Osteoblast (primary cell): ENCODE results near the gene CD33. TPM values are rescaled to one million over a fixed set of nuclear protein-coding genes. Genes with fewer than 3 reads are reported as not detected.

Experiments
- DNase-seq: peaks from one replicate; pipeline ENCODE4 v3.0.0; 2011; ENCODE audit warnings: low spot score, mixed read lengths; ENCODE audit not compliant: insufficient read length; ENCODE audit errors: missing footprints
- H2AFZ ChIP-seq: 2 replicates; pipeline ENCODE4 v1.6.0; 2011; ENCODE audit warnings: mild to moderate bottlenecking, low read length
- H3K27ac ChIP-seq: 2 replicates; pipeline ENCODE4 v1.5.1; 2011; ENCODE audit warnings: mild to moderate bottlenecking, low read depth, low read length, moderate library complexity
- H3K27me3 ChIP-seq: 2 replicates; pipeline ENCODE4 v1.6.0; 2012; ENCODE audit warnings: mild to moderate bottlenecking, control low read depth, inconsistent platforms, low read length, moderate library complexity; ENCODE audit not compliant: insufficient read depth
- H3K36me3 ChIP-seq: 2 replicates; pipeline ENCODE4 v1.5.1; 2011; ENCODE audit warnings: mild to moderate bottlenecking, low read length, control low read depth, moderate library complexity; ENCODE audit not compliant: insufficient read depth
- H3K4me1 ChIP-seq: 2 replicates; pipeline ENCODE4 v1.5.1; 2011; ENCODE audit warnings: mild to moderate bottlenecking, low read length, control low read depth, moderate library complexity; ENCODE audit not compliant: insufficient read depth
- H3K4me2 ChIP-seq: 2 replicates; pipeline ENCODE4 v1.6.0; 2011; ENCODE audit warnings: mild to moderate bottlenecking, low read length; ENCODE audit not compliant: insufficient read depth
- H3K4me3 ChIP-seq: fragments of 200-600 bp; sonication (generic); 3 replicates; pipeline ENCODE4 v1.5.1; 2012; ENCODE audit warnings: mild to moderate bottlenecking, low read length, inconsistent platforms; ENCODE audit not compliant: insufficient read depth
- H3K79me2 ChIP-seq: 2 replicates; pipeline ENCODE4 v1.6.0; 2012; ENCODE audit warnings: mild to moderate bottlenecking, low read length, control low read depth, inconsistent platforms; ENCODE audit not compliant: insufficient read depth
- H3K9me3 ChIP-seq: 2 replicates; pipeline ENCODE4 v1.5.1; 2011; ENCODE audit warnings: low read depth, low read length, control low read depth
- H4K20me1 ChIP-seq: 2 replicates; pipeline ENCODE4 v1.6.0; 2012; ENCODE audit warnings: mild to moderate bottlenecking, low read length, control low read depth; ENCODE audit not compliant: insufficient read depth
- total RNA-seq: library from RNA; depleted of rRNA; stranded (reverse); fragments of >200 nt; gene quantifications from 2 replicates; pipeline ENCODE4 v1.2.3, GENCODE V29; 2012
- TF ChIP-seq, protein P1 (sequence below): IDR thresholded peaks from 2 replicates; pipeline ENCODE4 v1.5.1; 2011; ENCODE audit warnings: mild to moderate bottlenecking, low read depth, low read length, moderate library complexity; ENCODE audit errors: extremely low read depth

Gene CD33
- total RNA-seq, 1 donor = not detected

DNA sequence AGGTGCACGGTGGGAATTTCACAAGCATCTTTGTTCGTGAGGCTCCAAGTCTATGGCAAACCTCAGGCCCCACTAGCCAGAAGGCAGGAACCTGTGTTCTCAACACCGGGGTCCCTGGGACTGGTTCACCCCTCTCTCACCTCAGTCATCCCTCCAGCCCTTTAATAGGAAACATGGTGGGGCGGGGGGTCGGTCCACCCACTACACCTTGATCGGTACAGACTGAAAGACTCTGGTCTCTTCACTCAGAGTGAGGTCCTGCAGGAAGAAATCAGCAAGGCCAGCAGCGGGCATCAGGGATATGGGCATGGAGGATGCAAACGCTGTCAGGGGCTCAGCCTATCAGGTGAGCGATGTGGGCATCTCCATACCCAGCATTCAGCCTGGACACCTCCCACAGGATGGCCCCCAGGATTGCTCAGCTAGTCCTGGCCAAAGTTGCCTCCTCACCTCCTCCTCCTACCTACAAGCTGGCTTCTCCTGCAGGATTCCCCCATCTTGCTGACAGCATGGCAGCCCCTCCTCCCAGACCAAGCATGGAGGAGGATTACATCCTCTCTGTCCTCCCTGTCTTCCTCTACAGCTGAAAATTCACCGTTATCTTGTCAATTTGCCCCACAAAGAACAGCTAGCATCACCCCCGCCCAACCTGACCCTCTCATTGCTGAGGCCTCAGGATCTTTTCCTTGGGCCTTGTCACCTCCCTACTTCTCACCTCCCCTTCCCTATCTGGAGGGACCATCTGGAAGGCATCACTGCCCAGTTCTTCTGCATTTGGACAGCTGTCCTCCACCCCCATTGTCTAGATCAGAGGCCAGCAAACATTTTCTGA lies 37.3 kb upstream of the CD33 start:
- no peaks in the 10 kb centered on the region for H3K79me2 ChIP-seq
- H3K4me2 ChIP-seq = no peak overlapping the region
- DNase-seq = no peak
- no peaks in the 10 kb centered on the region for H3K4me1 ChIP-seq
- no peak overlapping the region for H3K4me3 ChIP-seq
- H2AFZ ChIP-seq = no peak overlapping the region
- no peaks in the 10 kb centered on the region for H4K20me1 ChIP-seq
- H3K27ac ChIP-seq = no peak overlapping the region
- no peaks in the 10 kb centered on the region for H3K36me3 ChIP-seq
- H3K27me3 ChIP-seq = no peaks in the 10 kb centered on the region
- no peaks in the 10 kb centered on the region for H3K9me3 ChIP-seq
- TF ChIP-seq, protein P1, sequence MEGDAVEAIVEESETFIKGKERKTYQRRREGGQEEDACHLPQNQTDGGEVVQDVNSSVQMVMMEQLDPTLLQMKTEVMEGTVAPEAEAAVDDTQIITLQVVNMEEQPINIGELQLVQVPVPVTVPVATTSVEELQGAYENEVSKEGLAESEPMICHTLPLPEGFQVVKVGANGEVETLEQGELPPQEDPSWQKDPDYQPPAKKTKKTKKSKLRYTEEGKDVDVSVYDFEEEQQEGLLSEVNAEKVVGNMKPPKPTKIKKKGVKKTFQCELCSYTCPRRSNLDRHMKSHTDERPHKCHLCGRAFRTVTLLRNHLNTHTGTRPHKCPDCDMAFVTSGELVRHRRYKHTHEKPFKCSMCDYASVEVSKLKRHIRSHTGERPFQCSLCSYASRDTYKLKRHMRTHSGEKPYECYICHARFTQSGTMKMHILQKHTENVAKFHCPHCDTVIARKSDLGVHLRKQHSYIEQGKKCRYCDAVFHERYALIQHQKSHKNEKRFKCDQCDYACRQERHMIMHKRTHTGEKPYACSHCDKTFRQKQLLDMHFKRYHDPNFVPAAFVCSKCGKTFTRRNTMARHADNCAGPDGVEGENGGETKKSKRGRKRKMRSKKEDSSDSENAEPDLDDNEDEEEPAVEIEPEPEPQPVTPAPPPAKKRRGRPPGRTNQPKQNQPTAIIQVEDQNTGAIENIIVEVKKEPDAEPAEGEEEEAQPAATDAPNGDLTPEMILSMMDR = no peak

- no peaks in the 10 kb centered on the region for H3K9me3 ChIP-seq
- no peak overlapping the region for H3K27ac ChIP-seq
- H3K4me1 ChIP-seq = no peaks in the 10 kb centered on the region
- no peak overlapping the region for H2AFZ ChIP-seq
- no peak overlapping the region for H3K4me2 ChIP-seq
- no peak for DNase-seq
- H3K4me3 ChIP-seq = no peak overlapping the region
- no peaks in the 10 kb centered on the region for H3K79me2 ChIP-seq
- H4K20me1 ChIP-seq = no peaks in the 10 kb centered on the region
- TF ChIP-seq, protein P1 = no peak
- H3K27me3 ChIP-seq = no peaks in the 10 kb centered on the region
- no peaks in the 10 kb centered on the region for H3K36me3 ChIP-seq
These were observed 36.7 kb upstream of the CD33 start for GRCh38 chr19:51188227-51188559.

DNA sequence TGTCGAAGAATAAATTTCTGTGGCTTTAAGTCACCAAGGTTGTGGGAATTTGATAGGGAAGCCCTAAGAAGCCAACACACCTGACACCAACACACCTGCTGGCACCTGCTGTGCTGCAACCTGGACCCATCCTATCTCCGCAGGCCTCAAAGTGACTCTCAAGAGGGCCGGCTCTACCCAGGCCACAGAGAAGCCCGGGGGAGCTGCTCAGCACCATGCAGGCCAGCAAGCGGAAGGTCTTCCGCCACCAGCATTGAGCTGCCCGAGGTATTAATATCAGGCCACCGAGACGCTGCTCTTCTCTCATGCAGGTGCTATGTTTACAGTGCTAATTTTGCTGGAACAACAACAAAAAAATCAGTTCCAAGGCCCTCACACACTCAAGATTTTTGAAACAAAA lies 32.2 kb upstream of the CD33 start:
- Histone ChIP-seq H3K36me3 (no peaks in the 10 kb centered on the region), H3K27me3 (no peaks in the 10 kb centered on the region), H3K4me2 (no peak overlapping the region), H4K20me1 (no peaks in the 10 kb centered on the region), H3K27ac (no peak overlapping the region), H3K4me1 (no peaks in the 10 kb centered on the region), H3K9me3 (no peaks in the 10 kb centered on the region), H3K79me2 (no peaks in the 10 kb centered on the region), H2AFZ (no peak overlapping the region), H3K4me3 (no peak overlapping the region)
- no peak for DNase-seq
- TF ChIP-seq, protein P1 = no peak

- H3K4me1 ChIP-seq = no peaks in the 10 kb centered on the region
- H2AFZ ChIP-seq = no peak overlapping the region
- no peaks in the 10 kb centered on the region for H3K9me3 ChIP-seq
- no peaks in the 10 kb centered on the region for H3K36me3 ChIP-seq
- TF ChIP-seq, protein P1 = no peak
- no peak overlapping the region for H3K27ac ChIP-seq
- no peaks in the 10 kb centered on the region for H3K79me2 ChIP-seq
- H4K20me1 ChIP-seq = no peaks in the 10 kb centered on the region
- H3K27me3 ChIP-seq = no peaks in the 10 kb centered on the region
- no peak for DNase-seq
- H3K4me3 ChIP-seq = no peak overlapping the region
- H3K4me2 ChIP-seq = no peak overlapping the region
These were observed 30.2 kb upstream of the CD33 start for GRCh38 chr19:51194527-51195315.
